ENCODE data around the gene PCCA.

The PCCA gene

DNA sequence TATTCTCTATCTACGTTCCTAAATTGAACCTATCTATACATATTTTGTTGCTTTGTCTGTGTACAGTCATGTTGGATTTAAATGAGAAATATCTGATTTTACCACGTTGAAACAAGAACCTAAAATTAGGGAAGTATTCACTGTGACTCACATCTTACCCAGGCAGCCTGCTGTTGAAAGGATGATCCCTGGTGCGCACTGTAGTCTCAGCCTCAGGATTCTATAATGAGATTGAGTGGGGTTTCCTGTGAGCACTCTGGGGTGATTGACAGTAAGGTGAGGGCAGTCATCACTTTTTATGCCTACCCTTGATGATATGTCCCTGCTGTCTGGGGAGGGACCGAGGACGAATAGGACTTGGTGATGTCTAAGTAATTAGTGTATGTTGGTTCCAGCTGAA is 35.4 kb downstream of the PCCA start:
- Histone ChIP-seq H3K9me3 (ENCODE audit: insufficient read depth, low read depth, low read length) (peaks cover 2% of the 10 kb centered on the region), H3K14ac (ENCODE audit: low read length) (no peak overlapping the region), H2BK12ac (ENCODE audit: low read length) (no peak overlapping the region), H3K4ac (ENCODE audit: low read depth, low read length) (no peak overlapping the region), H3K4me3 (ENCODE audit: low read depth, low read length) (no peak overlapping the region), H4K91ac (ENCODE audit: low read depth, low read length) (no peak overlapping the region), H3K9ac (ENCODE audit: low read length) (peak overlapping the region; percentile 74), H3K23ac (ENCODE audit: low read length) (no peak overlapping the region), H3K4me1 (ENCODE audit: control insufficient read depth in 1 of 2, insufficient read depth in 2 of 2, low read length in 2 of 2) (no peaks in the 10 kb centered on the region), H4K12ac (ENCODE audit: low read depth, low read length) (no peak overlapping the region), H3K79me2 (ENCODE audit: control insufficient read depth, insufficient read depth, low read length, poor library complexity) (no peaks in the 10 kb centered on the region), H2BK120ac (ENCODE audit: insufficient read depth, low read length, poor library complexity) (no peak overlapping the region), H3K27ac (ENCODE audit: low read depth, low read length) (no peak overlapping the region), H4K8ac (ENCODE audit: low read depth, low read length) (no peak overlapping the region), H3K4me2 (ENCODE audit: low read length) (no peak overlapping the region), H2AK5ac (ENCODE audit: low read length) (no peak overlapping the region), H3K79me1 (ENCODE audit: low read length) (no peaks in the 10 kb centered on the region), H2BK5ac (ENCODE audit: low read depth, low read length, poor library complexity) (no peak overlapping the region), H3K36me3 (ENCODE audit: control insufficient read depth in 1 of 2, insufficient read depth in 2 of 2, low read length in 2 of 2) (no peaks in the 10 kb centered on the region), H3K18ac (ENCODE audit: low read length) (no peak overlapping the region), H2AFZ (ENCODE audit: insufficient read depth, low read length, poor library complexity) (no peak overlapping the region), H3K27me3 (ENCODE audit: insufficient read depth, low read length) (no peaks in the 10 kb centered on the region)
- peak; percentile 7 to 11 for DNase-seq
- WGBS (ENCODE audit: extremely low coverage, insufficient coverage, insufficient read length), result no CpG with 5 or more reads among the region's 5 CpGs

DNA sequence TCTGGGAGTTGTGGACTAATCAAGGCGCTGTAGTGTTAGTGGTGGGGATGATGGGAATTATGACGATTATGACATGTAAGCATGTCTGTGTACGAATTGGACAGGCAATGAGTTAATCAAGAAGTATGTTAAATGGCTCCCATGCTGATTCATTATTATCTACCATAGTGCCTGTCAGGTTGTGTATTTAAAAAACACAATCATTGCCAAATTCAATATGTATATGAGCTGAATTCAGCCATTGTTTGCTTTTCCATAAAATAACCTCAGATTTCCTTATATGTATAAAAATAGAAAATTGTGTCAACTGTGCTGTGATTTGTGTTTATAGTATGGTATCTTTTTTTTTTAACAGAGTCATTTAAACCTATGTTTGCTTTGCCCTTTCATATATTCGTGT is 37.1 kb downstream of the PCCA start:
- Histone ChIP-seq H4K12ac (ENCODE audit: low read depth, low read length) (no peak overlapping the region), H3K4ac (ENCODE audit: low read depth, low read length) (no peak overlapping the region), H2AK5ac (ENCODE audit: low read length) (no peak overlapping the region), H3K79me2 (ENCODE audit: control insufficient read depth, insufficient read depth, low read length, poor library complexity) (no peaks in the 10 kb centered on the region), H2BK12ac (ENCODE audit: low read length) (no peak overlapping the region), H2AFZ (ENCODE audit: insufficient read depth, low read length, poor library complexity) (no peak overlapping the region), H3K9ac (ENCODE audit: low read length) (no peak overlapping the region), H3K79me1 (ENCODE audit: low read length) (no peaks in the 10 kb centered on the region), H2BK120ac (ENCODE audit: insufficient read depth, low read length, poor library complexity) (no peak overlapping the region), H3K18ac (ENCODE audit: low read length) (no peak overlapping the region), H3K27ac (ENCODE audit: low read depth, low read length) (no peak overlapping the region), H3K23ac (ENCODE audit: low read length) (no peak overlapping the region), H2BK5ac (ENCODE audit: low read depth, low read length, poor library complexity) (no peak overlapping the region), H4K8ac (ENCODE audit: low read depth, low read length) (no peak overlapping the region), H3K14ac (ENCODE audit: low read length) (no peak overlapping the region), H3K36me3 (ENCODE audit: control insufficient read depth in 1 of 2, insufficient read depth in 2 of 2, low read length in 2 of 2) (no peaks in the 10 kb centered on the region), H3K4me1 (ENCODE audit: control insufficient read depth in 1 of 2, insufficient read depth in 2 of 2, low read length in 2 of 2) (no peaks in the 10 kb centered on the region), H3K4me2 (ENCODE audit: low read length) (no peak overlapping the region), H4K91ac (ENCODE audit: low read depth, low read length) (no peak overlapping the region), H3K27me3 (ENCODE audit: insufficient read depth, low read length) (no peaks in the 10 kb centered on the region), H3K9me3 (ENCODE audit: insufficient read depth, low read depth, low read length) (peaks cover 2% of the 10 kb centered on the region), H3K4me3 (ENCODE audit: low read depth, low read length) (no peak overlapping the region)
- DNase-seq, result no peak
- no CpG with 5 or more reads among the region's 4 CpGs for WGBS (ENCODE audit: extremely low coverage, insufficient coverage, insufficient read length)

DNA sequence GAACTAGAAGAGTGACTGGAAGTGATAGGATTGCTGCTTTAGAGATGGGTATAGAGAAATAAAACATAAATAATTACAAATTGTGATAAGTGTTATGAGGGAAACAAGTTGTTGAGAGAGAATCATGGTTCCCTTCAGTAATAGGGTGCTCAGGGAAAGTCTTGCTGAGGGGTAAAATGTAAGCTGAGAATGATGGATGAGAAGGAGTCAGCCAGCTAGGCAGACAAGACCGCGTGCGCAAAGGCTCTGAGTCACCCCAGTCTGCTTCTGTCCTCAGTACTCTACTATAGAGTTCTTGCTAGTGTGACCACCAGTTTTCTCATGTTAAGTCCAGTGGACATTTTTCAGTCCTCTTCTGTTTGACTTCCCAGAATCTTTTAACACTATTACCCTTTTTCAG is 39.5 kb downstream of the PCCA start:
- Histone ChIP-seq H2BK120ac (ENCODE audit: insufficient read depth, low read length, poor library complexity) (no peak overlapping the region), H3K4me3 (ENCODE audit: low read depth, low read length) (no peak overlapping the region), H3K23ac (ENCODE audit: low read length) (no peak overlapping the region), H3K9me3 (ENCODE audit: insufficient read depth, low read depth, low read length) (no peaks in the 10 kb centered on the region), H2AFZ (ENCODE audit: insufficient read depth, low read length, poor library complexity) (no peak overlapping the region), H4K91ac (ENCODE audit: low read depth, low read length) (no peak overlapping the region), H2AK5ac (ENCODE audit: low read length) (no peak overlapping the region), H3K27ac (ENCODE audit: low read depth, low read length) (no peak overlapping the region), H3K14ac (ENCODE audit: low read length) (no peak overlapping the region), H3K18ac (ENCODE audit: low read length) (no peak overlapping the region), H2BK5ac (ENCODE audit: low read depth, low read length, poor library complexity) (no peak overlapping the region), H3K4me2 (ENCODE audit: low read length) (no peak overlapping the region), H3K4me1 (ENCODE audit: control insufficient read depth in 1 of 2, insufficient read depth in 2 of 2, low read length in 2 of 2) (no peaks in the 10 kb centered on the region), H3K79me1 (ENCODE audit: low read length) (no peaks in the 10 kb centered on the region), H3K4ac (ENCODE audit: low read depth, low read length) (no peak overlapping the region), H3K9ac (ENCODE audit: low read length) (no peak overlapping the region), H3K36me3 (ENCODE audit: control insufficient read depth in 1 of 2, insufficient read depth in 2 of 2, low read length in 2 of 2) (no peaks in the 10 kb centered on the region), H3K27me3 (ENCODE audit: insufficient read depth, low read length) (no peaks in the 10 kb centered on the region), H4K8ac (ENCODE audit: low read depth, low read length) (no peak overlapping the region), H2BK12ac (ENCODE audit: low read length) (no peak overlapping the region), H3K79me2 (ENCODE audit: control insufficient read depth, insufficient read depth, low read length, poor library complexity) (no peaks in the 10 kb centered on the region), H4K12ac (ENCODE audit: low read depth, low read length) (no peak overlapping the region)
- no CpG with 5 or more reads among the region's 3 CpGs for WGBS (ENCODE audit: extremely low coverage, insufficient coverage, insufficient read length)
- no peak for DNase-seq

DNA sequence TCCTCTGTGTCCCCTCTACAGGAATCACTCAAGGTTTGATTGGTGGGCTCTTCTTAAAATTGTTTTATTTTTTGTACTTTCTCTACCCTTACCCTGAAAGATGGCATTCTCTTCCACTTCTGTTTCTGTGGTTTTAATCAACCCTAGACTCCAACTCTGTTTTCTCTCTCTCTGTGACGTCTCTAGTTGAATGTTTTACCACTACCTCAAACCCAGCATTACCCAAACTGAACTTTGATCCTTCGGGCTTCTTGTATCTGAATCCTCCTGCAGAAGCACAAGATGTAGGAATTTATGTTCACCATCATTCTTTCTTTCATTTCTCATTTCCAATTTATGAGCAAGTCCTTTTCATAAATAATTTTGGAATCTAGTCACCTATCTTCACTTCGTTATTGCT is 39.9 kb downstream of the PCCA start:
- H2BK12ac ChIP-seq (ENCODE audit: low read length), result no peak overlapping the region
- H3K9me3 ChIP-seq (ENCODE audit: insufficient read depth, low read depth, low read length), result no peaks in the 10 kb centered on the region
- H3K14ac ChIP-seq (ENCODE audit: low read length), result no peak overlapping the region
- H3K36me3 ChIP-seq (ENCODE audit: control insufficient read depth in 1 of 2, insufficient read depth in 2 of 2, low read length in 2 of 2), result no peaks in the 10 kb centered on the region
- no peak overlapping the region for H4K8ac ChIP-seq (ENCODE audit: low read depth, low read length)
- no peak overlapping the region for H4K91ac ChIP-seq (ENCODE audit: low read depth, low read length)
- no peak overlapping the region for H4K12ac ChIP-seq (ENCODE audit: low read depth, low read length)
- no peak overlapping the region for H3K4ac ChIP-seq (ENCODE audit: low read depth, low read length)
- H3K9ac ChIP-seq (ENCODE audit: low read length), result no peak overlapping the region
- H2BK5ac ChIP-seq (ENCODE audit: low read depth, low read length, poor library complexity), result no peak overlapping the region
- no peak overlapping the region for H3K23ac ChIP-seq (ENCODE audit: low read length)
- H2AFZ ChIP-seq (ENCODE audit: insufficient read depth, low read length, poor library complexity), result no peak overlapping the region
- no peaks in the 10 kb centered on the region for H3K79me2 ChIP-seq (ENCODE audit: control insufficient read depth, insufficient read depth, low read length, poor library complexity)
- H3K4me1 ChIP-seq (ENCODE audit: control insufficient read depth in 1 of 2, insufficient read depth in 2 of 2, low read length in 2 of 2), result no peaks in the 10 kb centered on the region
- WGBS (ENCODE audit: extremely low coverage, insufficient coverage, insufficient read length), result no CpG with 5 or more reads among the region's 3 CpGs
- DNase-seq, result no peak
- no peak overlapping the region for H2AK5ac ChIP-seq (ENCODE audit: low read length)
- no peak overlapping the region for H3K27ac ChIP-seq (ENCODE audit: low read depth, low read length)
- no peaks in the 10 kb centered on the region for H3K27me3 ChIP-seq (ENCODE audit: insufficient read depth, low read length)
- no peak overlapping the region for H2BK120ac ChIP-seq (ENCODE audit: insufficient read depth, low read length, poor library complexity)
- H3K4me3 ChIP-seq (ENCODE audit: low read depth, low read length), result no peak overlapping the region
- no peak overlapping the region for H3K4me2 ChIP-seq (ENCODE audit: low read length)
- no peak overlapping the region for H3K18ac ChIP-seq (ENCODE audit: low read length)
- no peaks in the 10 kb centered on the region for H3K79me1 ChIP-seq (ENCODE audit: low read length)
